Epithelial cell of esophagus (primary cell): ENCODE results near the gene BLMH.

ENCODE experiments used
- DNase-seq: peaks from one replicate; pipeline ENCODE4 v3.0.0; 2010; ENCODE audit warnings: low read depth
- H3K4me3 ChIP-seq: 2 replicates; pipeline ENCODE4 v1.5.1; 2011; ENCODE audit warnings: mild to moderate bottlenecking, low read length, control low read depth
- CTCF ChIP-seq: IDR thresholded peaks from 2 replicates; pipeline ENCODE4 v1.5.1; 2011; ENCODE audit warnings: low read depth, mild to moderate bottlenecking, low read length, control low read depth, inconsistent platforms; ENCODE audit not compliant: insufficient read depth; ENCODE audit errors: missing control alignments

BLMH gene

GRCh38 chr17:30236766-30237165 lies 55.0 kb downstream of the BLMH start:
- peak; percentile 65 for TF ChIP-seq CTCF
- peak overlapping the region; percentile 20 for H3K4me3 ChIP-seq
- DNase-seq: peak; percentile 60

GRCh38 chr17:30236297-30236624 lies 55.5 kb downstream of the BLMH start:
- no peak for DNase-seq
- TF ChIP-seq CTCF: no peak
- H3K4me3 ChIP-seq: peak overlapping the region; percentile 46

- DNase-seq: peak; percentile 24
- TF ChIP-seq CTCF: no peak
- peak within 1 kb of the TSS; percentile 46 for H3K4me3 ChIP-seq
Observed at GRCh38 chr17:30235386-30236296, 56.1 kb downstream of the BLMH start, which contains the start of gene SLC6A4. Gene SLC6A4, minus strand, starts transcription at chr17:30235697. Its CDS starts 13,739 bp downstream, at chr17:30221958.

- no peak for TF ChIP-seq CTCF
- peak overlapping the region; percentile 46 for H3K4me3 ChIP-seq
- peak; percentile 14 for DNase-seq
Observed at GRCh38 chr17:30234964-30235363, 56.8 kb downstream of the BLMH start.

- H3K4me3 ChIP-seq: no peak overlapping the region
- DNase-seq: no peak
- TF ChIP-seq CTCF: no peak
Observed at GRCh38 chr17:30234296-30234695, 57.4 kb downstream of the BLMH start.

- no peak overlapping the region for H3K4me3 ChIP-seq
- DNase-seq: no peak
- TF ChIP-seq CTCF: no peak
Observed at GRCh38 chr17:30232824-30233427, 58.8 kb downstream of the BLMH start.
